HG03025 (cell line): ENCODE results near the gene AHDC1.

Experiments
- ATAC-seq: cut with Tn5 transposase; IDR thresholded peaks from one replicate; pipeline ENCODE4 v1.9.1; 2021; ENCODE audit warnings: mild to moderate bottlenecking, moderate library complexity; ENCODE audit not compliant: unreplicated experiment, low FRiP score

AHDC1 gene

GRCh38 chr1:27568300-27569087 lies 35.5 kb downstream of the AHDC1 start:
- ATAC-seq, result peak; percentile 84

GRCh38 chr1:27567971-27568299 lies 36.0 kb downstream of the AHDC1 start:
- ATAC-seq, result no peak

- no peak for ATAC-seq
These were observed 36.8 kb downstream of the AHDC1 start for GRCh38 chr1:27567146-27567526.

GRCh38 chr1:27566462-27567145 lies 37.3 kb downstream of the AHDC1 start:
- no peak for ATAC-seq

GRCh38 chr1:27564710-27565649 lies 39.0 kb downstream of the AHDC1 start:
- no peak for ATAC-seq

- no peak for ATAC-seq
These were observed 40.1 kb downstream of the AHDC1 start for GRCh38 chr1:27563591-27564471.

GRCh38 chr1:27563341-27563590 lies 40.7 kb downstream of the AHDC1 start:
- no peak for ATAC-seq

- no peak for ATAC-seq
These were observed 41.2 kb downstream of the AHDC1 start for GRCh38 chr1:27562534-27563340.

- ATAC-seq, result no peak
These were observed 41.9 kb downstream of the AHDC1 start for GRCh38 chr1:27562021-27562420.

- ATAC-seq, result no peak
These were observed 42.6 kb downstream of the AHDC1 start for GRCh38 chr1:27561124-27561899.

- no peak for ATAC-seq
These were observed 43.4 kb downstream of the AHDC1 start for GRCh38 chr1:27560268-27561123.

- no peak for ATAC-seq
These were observed 44.4 kb downstream of the AHDC1 start for GRCh38 chr1:27559466-27560030.

- no peak for ATAC-seq
These were observed 46.2 kb downstream of the AHDC1 start for GRCh38 chr1:27557596-27558340.

GRCh38 chr1:27556781-27557595 lies 47.0 kb downstream of the AHDC1 start:
- no peak for ATAC-seq

- no peak for ATAC-seq
These were observed 47.5 kb downstream of the AHDC1 start for GRCh38 chr1:27556435-27556780.

GRCh38 chr1:27555700-27556424 lies 48.1 kb downstream of the AHDC1 start:
- no peak for ATAC-seq
